GM23338 (cell line): ENCODE measurements around the gene ZDHHC9. TPM values are rescaled to one million over a fixed set of nuclear protein-coding genes. Genes with fewer than 3 reads are reported as not detected.

Source experiments
- ATAC-seq: fragments of 200-7000 bp; cut with Tn5 transposase; 3 replicates; pipeline ENCODE4 v1.9.1; 2020
- DNase-seq: peaks from one replicate; pipeline ENCODE4 v3.0.0-alpha.2; 2015; ENCODE audit warnings: low spot score
- H2AFZ ChIP-seq: fragments of 200-600 bp; sonication (generic); 2 replicates; pipeline ENCODE4 v1.8.0; 2016; ENCODE audit warnings: antibody characterized with exemption, mild to moderate bottlenecking, moderate library complexity
- H3F3A ChIP-seq: fragments of 200-600 bp; sonication (generic); replicated peaks from 2 replicates; pipeline ENCODE4 v1.8.0; 2017; ENCODE audit warnings: antibody characterized with exemption, mixed run types, low read depth
- H3K27ac ChIP-seq: fragments of 200-600 bp; sonication (generic); 2 replicates; pipeline ENCODE4 v1.6.1; 2016; ENCODE audit warnings: low read depth
- H3K27me3 ChIP-seq: fragments of 200-600 bp; sonication (generic); 2 replicates; pipeline ENCODE4 v1.8.0; 2016; ENCODE audit warnings: mild to moderate bottlenecking, mixed run types, moderate library complexity; ENCODE audit not compliant: insufficient read depth
- H3K36me3 ChIP-seq: fragments of 200-600 bp; sonication (generic); 2 replicates; pipeline ENCODE4 v1.8.0; 2016; ENCODE audit warnings: mild to moderate bottlenecking; ENCODE audit not compliant: insufficient read depth
- H3K4me1 ChIP-seq: fragments of 200-600 bp; sonication (generic); 2 replicates; pipeline ENCODE4 v1.8.0; 2016; ENCODE audit warnings: mild to moderate bottlenecking, moderate library complexity; ENCODE audit not compliant: insufficient read depth
- H3K4me2 ChIP-seq: fragments of 200-600 bp; sonication (generic); 2 replicates; pipeline ENCODE4 v1.7.1; 2017; ENCODE audit warnings: mixed run types
- H3K4me3 ChIP-seq: fragments of 200-600 bp; sonication (generic); 2 replicates; pipeline ENCODE4 v1.6.1; 2016; ENCODE audit warnings: mixed run types
- H3K79me2 ChIP-seq: fragments of 200-600 bp; sonication (generic); replicated peaks from 2 replicates; pipeline ENCODE4 v1.8.0; 2017; ENCODE audit warnings: mild to moderate bottlenecking; ENCODE audit not compliant: insufficient read depth
- H3K9me2 ChIP-seq: fragments of 200-600 bp; sonication (generic); 2 replicates; pipeline ENCODE4 v1.8.0; 2017; ENCODE audit not compliant: insufficient read depth
- H4K20me1 ChIP-seq: fragments of 200-600 bp; sonication (generic); replicated peaks from 2 replicates; pipeline ENCODE4 v1.8.0; 2017; ENCODE audit warnings: mild to moderate bottlenecking; ENCODE audit not compliant: insufficient read depth
- H3K27ac Mint-ChIP-seq: 2 replicates; pipeline ENCODE4 v1.8.0; 2020; ENCODE audit warnings: inconsistent platforms, mild to moderate bottlenecking, moderate library complexity, mixed read lengths
- H3K27me3 Mint-ChIP-seq: 3 replicates; pipeline ENCODE4 v1.8.0; 2022; ENCODE audit warnings: low read depth, mild to moderate bottlenecking, moderate library complexity, mixed read lengths, inconsistent platforms; ENCODE audit not compliant: insufficient read depth, poor library complexity
- H3K36me3 Mint-ChIP-seq: 3 replicates; pipeline ENCODE4 v1.8.0; 2021; ENCODE audit warnings: low read depth, mild to moderate bottlenecking, inconsistent platforms, moderate library complexity, mixed read lengths
- H3K4me1 Mint-ChIP-seq: 3 replicates; pipeline ENCODE4 v1.8.0; 2020; ENCODE audit warnings: mild to moderate bottlenecking, inconsistent platforms, mixed read lengths
- H3K4me3 Mint-ChIP-seq: 3 replicates; pipeline ENCODE4 v1.8.0; 2021; ENCODE audit warnings: moderate library complexity, mild to moderate bottlenecking, inconsistent platforms, mixed read lengths
- H3K9me3 Mint-ChIP-seq: 3 replicates; pipeline ENCODE4 v1.8.0; 2020; ENCODE audit warnings: moderate library complexity, mild to moderate bottlenecking, inconsistent platforms, mixed read lengths
- CREB1 ChIP-seq: fragments of 250-450 bp; sonication (Bioruptor Pico); IDR thresholded peaks from 2 replicates; pipeline ENCODE4 v1.5.0; 2020; ENCODE audit warnings: low read depth, mild to moderate bottlenecking, moderate library complexity
- CTCF ChIP-seq, 2 experiments: fragments of 200-600 bp in 1 of 2; sonication (generic) in 1 of 2; conservative IDR thresholded peaks; 2 replicates each; pipeline versions ENCODE4 v1.5.1 to v1.6.1; 2016 to 2017; ENCODE audit warnings: antibody characterized with exemption in 2 of 2, low read depth in 2 of 2, mild to moderate bottlenecking in 2 of 2, moderate library complexity in 1 of 2
- ETS1 ChIP-seq: IDR thresholded peaks from 2 replicates; pipeline ENCODE4 v1.6.1; 2016; ENCODE audit warnings: antibody characterized with exemption
- EZH2 ChIP-seq: fragments of 200-600 bp; sonication (generic); IDR thresholded peaks from one replicate; pipeline ENCODE4 v1.8.0; 2017; ENCODE audit warnings: antibody characterized with exemption, mild to moderate bottlenecking, low read depth; ENCODE audit not compliant: unreplicated experiment
- EZH2phosphoT487 ChIP-seq: fragments of 200-600 bp; sonication (generic); IDR thresholded peaks from one replicate; pipeline ENCODE4 v1.8.1; 2018; ENCODE audit warnings: antibody characterized with exemption; ENCODE audit not compliant: unreplicated experiment
- JUNB ChIP-seq: IDR thresholded peaks from one replicate; pipeline ENCODE4 v1.6.1; 2016; ENCODE audit warnings: antibody characterized with exemption; ENCODE audit not compliant: unreplicated experiment
- NANOG ChIP-seq: IDR thresholded peaks from 2 replicates; pipeline ENCODE4 v1.6.1; 2016; ENCODE audit warnings: antibody characterized with exemption, borderline replicate concordance
- POLR2AphosphoS5 ChIP-seq: IDR thresholded peaks from 2 replicates; pipeline ENCODE4 v1.6.1; 2016; ENCODE audit warnings: antibody characterized with exemption, low read depth
- STAT1 ChIP-seq: IDR thresholded peaks from one replicate; pipeline ENCODE4 v1.6.1; 2016; ENCODE audit warnings: antibody characterized with exemption; ENCODE audit not compliant: unreplicated experiment
- ZNF114 ChIP-seq: fragments of 250-450 bp; sonication (Bioruptor Pico); IDR thresholded peaks from 2 replicates; pipeline ENCODE4 v1.5.0; 2020; ENCODE audit warnings: mild to moderate bottlenecking, moderate library complexity
- ZNF331 ChIP-seq: fragments of 250-450 bp; sonication (Bioruptor Pico); IDR thresholded peaks from 2 replicates; pipeline ENCODE4 v1.5.0; 2020; ENCODE audit warnings: low read depth, mild to moderate bottlenecking, moderate library complexity
- polyA plus RNA-seq: library from polyadenylated mRNA; unstranded; fragments of >200 nt; fragmentation: Nextera tagmentation; extraction: Ambion mirVana; gene quantifications from 2 replicates; pipeline ENCODE4 v1.2.1, GENCODE V29; 2016
- total RNA-seq: library from RNA; depleted of rRNA; stranded (reverse); fragments of >200 nt; shearing (Covaris generic); gene quantifications from 2 replicates; pipeline ENCODE4 v1.2.3, GENCODE V29; 2014
- TF ChIP-seq, protein P1 (sequence below): IDR thresholded peaks from one replicate; pipeline ENCODE4 v1.6.1; 2018; ENCODE audit warnings: antibody characterized with exemption; ENCODE audit not compliant: unreplicated experiment
- TF ChIP-seq, protein P2 (sequence below): fragments of 250-450 bp; sonication (Bioruptor Pico); IDR thresholded peaks from 2 replicates; pipeline ENCODE4 v1.5.0; 2020; ENCODE audit warnings: mild to moderate bottlenecking, moderate library complexity

Gene ZDHHC9
- total and polyA plus RNA-seq, 2 experiments from 2014 or later: 14.2 to 17.6 TPM

- DNase-seq (no peak), ATAC-seq (no peak)
- Histone ChIP-seq H3K36me3 (no peaks in the 10 kb centered on the region), H4K20me1 (no peaks in the 10 kb centered on the region), H3K9me2 (no peaks in the 10 kb centered on the region), H3K4me2 (no peak overlapping the region), H3K27ac (no peak overlapping the region), H2AFZ (no peak overlapping the region), H3F3A (no peaks in the 10 kb centered on the region), H3K4me1 (no peaks in the 10 kb centered on the region), H3K4me3 (no peak overlapping the region), H3K27me3 (no peaks in the 10 kb centered on the region), H3K79me2 (no peaks in the 10 kb centered on the region)
- H3K27me3 Mint-ChIP-seq: peaks cover 6% of the 10 kb centered on the region
- TF ChIP-seq CREB1 (no peak), JUNB (no peak), CTCF (conservative IDR thresholded peaks at IDR 0.05; ENCODE audit: low read depth in 2 of 2) (no peak), NANOG (no peak), ZNF114 (no peak), POLR2AphosphoS5 (no peak), ETS1 (no peak), STAT1 (no peak), EZH2 (no peak), EZH2phosphoT487 (no peak), ZNF331 (CRISPR knock-in tag) (no peak)
- TF ChIP-seq, protein P1, sequence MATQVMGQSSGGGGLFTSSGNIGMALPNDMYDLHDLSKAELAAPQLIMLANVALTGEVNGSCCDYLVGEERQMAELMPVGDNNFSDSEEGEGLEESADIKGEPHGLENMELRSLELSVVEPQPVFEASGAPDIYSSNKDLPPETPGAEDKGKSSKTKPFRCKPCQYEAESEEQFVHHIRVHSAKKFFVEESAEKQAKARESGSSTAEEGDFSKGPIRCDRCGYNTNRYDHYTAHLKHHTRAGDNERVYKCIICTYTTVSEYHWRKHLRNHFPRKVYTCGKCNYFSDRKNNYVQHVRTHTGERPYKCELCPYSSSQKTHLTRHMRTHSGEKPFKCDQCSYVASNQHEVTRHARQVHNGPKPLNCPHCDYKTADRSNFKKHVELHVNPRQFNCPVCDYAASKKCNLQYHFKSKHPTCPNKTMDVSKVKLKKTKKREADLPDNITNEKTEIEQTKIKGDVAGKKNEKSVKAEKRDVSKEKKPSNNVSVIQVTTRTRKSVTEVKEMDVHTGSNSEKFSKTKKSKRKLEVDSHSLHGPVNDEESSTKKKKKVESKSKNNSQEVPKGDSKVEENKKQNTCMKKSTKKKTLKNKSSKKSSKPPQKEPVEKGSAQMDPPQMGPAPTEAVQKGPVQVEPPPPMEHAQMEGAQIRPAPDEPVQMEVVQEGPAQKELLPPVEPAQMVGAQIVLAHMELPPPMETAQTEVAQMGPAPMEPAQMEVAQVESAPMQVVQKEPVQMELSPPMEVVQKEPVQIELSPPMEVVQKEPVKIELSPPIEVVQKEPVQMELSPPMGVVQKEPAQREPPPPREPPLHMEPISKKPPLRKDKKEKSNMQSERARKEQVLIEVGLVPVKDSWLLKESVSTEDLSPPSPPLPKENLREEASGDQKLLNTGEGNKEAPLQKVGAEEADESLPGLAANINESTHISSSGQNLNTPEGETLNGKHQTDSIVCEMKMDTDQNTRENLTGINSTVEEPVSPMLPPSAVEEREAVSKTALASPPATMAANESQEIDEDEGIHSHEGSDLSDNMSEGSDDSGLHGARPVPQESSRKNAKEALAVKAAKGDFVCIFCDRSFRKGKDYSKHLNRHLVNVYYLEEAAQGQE: no peak
- TF ChIP-seq, protein P2, sequence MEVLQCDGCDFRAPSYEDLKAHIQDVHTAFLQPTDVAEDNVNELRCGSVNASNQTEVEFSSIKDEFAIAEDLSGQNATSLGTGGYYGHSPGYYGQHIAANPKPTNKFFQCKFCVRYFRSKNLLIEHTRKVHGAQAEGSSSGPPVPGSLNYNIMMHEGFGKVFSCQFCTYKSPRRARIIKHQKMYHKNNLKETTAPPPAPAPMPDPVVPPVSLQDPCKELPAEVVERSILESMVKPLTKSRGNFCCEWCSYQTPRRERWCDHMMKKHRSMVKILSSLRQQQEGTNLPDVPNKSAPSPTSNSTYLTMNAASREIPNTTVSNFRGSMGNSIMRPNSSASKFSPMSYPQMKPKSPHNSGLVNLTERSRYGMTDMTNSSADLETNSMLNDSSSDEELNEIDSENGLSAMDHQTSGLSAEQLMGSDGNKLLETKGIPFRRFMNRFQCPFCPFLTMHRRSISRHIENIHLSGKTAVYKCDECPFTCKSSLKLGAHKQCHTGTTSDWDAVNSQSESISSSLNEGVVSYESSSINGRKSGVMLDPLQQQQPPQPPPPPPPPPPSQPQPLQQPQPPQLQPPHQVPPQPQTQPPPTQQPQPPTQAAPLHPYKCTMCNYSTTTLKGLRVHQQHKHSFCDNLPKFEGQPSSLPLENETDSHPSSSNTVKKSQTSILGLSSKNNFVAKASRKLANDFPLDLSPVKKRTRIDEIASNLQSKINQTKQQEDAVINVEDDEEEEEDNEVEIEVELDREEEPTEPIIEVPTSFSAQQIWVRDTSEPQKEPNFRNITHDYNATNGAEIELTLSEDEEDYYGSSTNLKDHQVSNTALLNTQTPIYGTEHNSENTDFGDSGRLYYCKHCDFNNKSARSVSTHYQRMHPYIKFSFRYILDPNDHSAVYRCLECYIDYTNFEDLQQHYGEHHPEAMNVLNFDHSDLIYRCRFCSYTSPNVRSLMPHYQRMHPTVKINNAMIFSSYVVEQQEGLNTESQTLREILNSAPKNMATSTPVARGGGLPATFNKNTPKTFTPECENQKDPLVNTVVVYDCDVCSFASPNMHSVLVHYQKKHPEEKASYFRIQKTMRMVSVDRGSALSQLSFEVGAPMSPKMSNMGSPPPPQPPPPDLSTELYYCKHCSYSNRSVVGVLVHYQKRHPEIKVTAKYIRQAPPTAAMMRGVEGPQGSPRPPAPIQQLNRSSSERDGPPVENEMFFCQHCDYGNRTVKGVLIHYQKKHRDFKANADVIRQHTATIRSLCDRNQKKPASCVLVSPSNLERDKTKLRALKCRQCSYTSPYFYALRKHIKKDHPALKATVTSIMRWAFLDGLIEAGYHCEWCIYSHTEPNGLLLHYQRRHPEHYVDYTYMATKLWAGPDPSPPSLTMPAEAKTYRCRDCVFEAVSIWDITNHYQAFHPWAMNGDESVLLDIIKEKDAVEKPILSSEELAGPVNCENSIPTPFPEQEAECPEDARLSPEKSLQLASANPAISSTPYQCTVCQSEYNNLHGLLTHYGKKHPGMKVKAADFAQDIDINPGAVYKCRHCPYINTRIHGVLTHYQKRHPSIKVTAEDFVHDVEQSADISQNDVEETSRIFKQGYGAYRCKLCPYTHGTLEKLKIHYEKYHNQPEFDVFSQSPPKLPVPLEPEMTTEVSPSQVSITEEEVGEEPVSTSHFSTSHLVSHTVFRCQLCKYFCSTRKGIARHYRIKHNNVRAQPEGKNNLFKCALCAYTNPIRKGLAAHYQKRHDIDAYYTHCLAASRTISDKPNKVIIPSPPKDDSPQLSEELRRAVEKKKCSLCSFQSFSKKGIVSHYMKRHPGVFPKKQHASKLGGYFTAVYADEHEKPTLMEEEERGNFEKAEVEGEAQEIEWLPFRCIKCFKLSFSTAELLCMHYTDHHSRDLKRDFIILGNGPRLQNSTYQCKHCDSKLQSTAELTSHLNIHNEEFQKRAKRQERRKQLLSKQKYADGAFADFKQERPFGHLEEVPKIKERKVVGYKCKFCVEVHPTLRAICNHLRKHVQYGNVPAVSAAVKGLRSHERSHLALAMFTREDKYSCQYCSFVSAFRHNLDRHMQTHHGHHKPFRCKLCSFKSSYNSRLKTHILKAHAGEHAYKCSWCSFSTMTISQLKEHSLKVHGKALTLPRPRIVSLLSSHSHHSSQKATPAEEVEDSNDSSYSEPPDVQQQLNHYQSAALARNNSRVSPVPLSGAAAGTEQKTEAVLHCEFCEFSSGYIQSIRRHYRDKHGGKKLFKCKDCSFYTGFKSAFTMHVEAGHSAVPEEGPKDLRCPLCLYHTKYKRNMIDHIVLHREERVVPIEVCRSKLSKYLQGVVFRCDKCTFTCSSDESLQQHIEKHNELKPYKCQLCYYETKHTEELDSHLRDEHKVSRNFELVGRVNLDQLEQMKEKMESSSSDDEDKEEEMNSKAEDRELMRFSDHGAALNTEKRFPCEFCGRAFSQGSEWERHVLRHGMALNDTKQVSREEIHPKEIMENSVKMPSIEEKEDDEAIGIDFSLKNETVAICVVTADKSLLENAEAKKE: no peak
- no peaks in the 10 kb centered on the region for H3K36me3 Mint-ChIP-seq
- no peak overlapping the region for H3K4me3 Mint-ChIP-seq
- H3K27ac Mint-ChIP-seq: no peak overlapping the region
- no peaks in the 10 kb centered on the region for H3K9me3 Mint-ChIP-seq
- H3K4me1 Mint-ChIP-seq: no peaks in the 10 kb centered on the region
Observed at GRCh38 chrX:129761596-129761995, 82.1 kb downstream of the ZDHHC9 start.
